Vagina (tissue), 2 donors: ENCODE data around the gene OGT. TPM values are rescaled to one million over a fixed set of nuclear protein-coding genes. Genes with fewer than 3 reads are reported as not detected.

Experiments used
- DNase-seq, 2 donors: peaks; one replicate each; pipeline ENCODE4 v3.0.0-alpha.2; 2017; ENCODE audit errors: extremely low spot score in 2 of 2
- H3K27ac ChIP-seq: fragments of 200-600 bp; sonication (generic); one replicate; pipeline ENCODE4 v1.5.1; 2019
- H3K27me3 ChIP-seq: fragments of 200-600 bp; sonication (generic); one replicate; pipeline ENCODE4 v1.5.1; 2019
- H3K36me3 ChIP-seq, 2 donors: fragments of 200-600 bp; sonication (generic); one replicate each; pipeline ENCODE4 v1.5.1; 2017 to 2019
- H3K4me1 ChIP-seq: fragments of 200-600 bp; sonication (generic); one replicate; pipeline ENCODE4 v1.5.1; 2019
- H3K4me3 ChIP-seq, 2 donors: fragments of 200-600 bp; sonication (generic); 1 replicate in 1 of 2; 2 replicates in 1 of 2; pipeline ENCODE4 v1.5.1; 2016 to 2019
- H3K9me3 ChIP-seq: fragments of 200-600 bp; sonication (generic); one replicate; pipeline ENCODE4 v1.5.1; 2019
- POLR2A ChIP-seq, 2 donors: fragments of 450-650 bp; IDR thresholded peaks; one replicate each; pipeline ENCODE4 v1.6.1; 2017; ENCODE audit warnings: antibody characterized with exemption in 2 of 2, mild to moderate bottlenecking in 2 of 2, moderate library complexity in 2 of 2
- POLR2AphosphoS5 ChIP-seq, 2 donors: sonication (generic); formaldehyde crosslinking; IDR thresholded peaks; one replicate each; pipeline ENCODE4 v1.9.0; 2017; ENCODE audit warnings: antibody characterized with exemption in 2 of 2, mild to moderate bottlenecking in 2 of 2, low read depth in 1 of 2; ENCODE audit not compliant: insufficient read depth in 1 of 2
- intact Hi-C: fragments of 100-400 bp; cut with DNase I; formaldehyde crosslinking; loops from one replicate; pipeline ENCODE4 v1.15.1; 2023
- total RNA-seq: library from RNA; depleted of rRNA; stranded (reverse); fragments of >200 nt; gene quantifications from one replicate; pipeline ENCODE4 v1.2.3, GENCODE V29; 2016
- TF ChIP-seq, protein P1 (sequence below), 3 experiments: fragments of 450-650 bp in 2 of 3; fragments of 200-600 bp in 1 of 3; sonication (generic) in 1 of 3; IDR thresholded peaks; one replicate each; pipeline ENCODE4 v1.5.1; 2017 to 2019; ENCODE audit warnings: antibody characterized with exemption in 3 of 3, mild to moderate bottlenecking in 2 of 3, moderate library complexity in 2 of 3

OGT gene
- total RNA-seq, 1 donor from 2014 or later, result 173 TPM

DNA sequence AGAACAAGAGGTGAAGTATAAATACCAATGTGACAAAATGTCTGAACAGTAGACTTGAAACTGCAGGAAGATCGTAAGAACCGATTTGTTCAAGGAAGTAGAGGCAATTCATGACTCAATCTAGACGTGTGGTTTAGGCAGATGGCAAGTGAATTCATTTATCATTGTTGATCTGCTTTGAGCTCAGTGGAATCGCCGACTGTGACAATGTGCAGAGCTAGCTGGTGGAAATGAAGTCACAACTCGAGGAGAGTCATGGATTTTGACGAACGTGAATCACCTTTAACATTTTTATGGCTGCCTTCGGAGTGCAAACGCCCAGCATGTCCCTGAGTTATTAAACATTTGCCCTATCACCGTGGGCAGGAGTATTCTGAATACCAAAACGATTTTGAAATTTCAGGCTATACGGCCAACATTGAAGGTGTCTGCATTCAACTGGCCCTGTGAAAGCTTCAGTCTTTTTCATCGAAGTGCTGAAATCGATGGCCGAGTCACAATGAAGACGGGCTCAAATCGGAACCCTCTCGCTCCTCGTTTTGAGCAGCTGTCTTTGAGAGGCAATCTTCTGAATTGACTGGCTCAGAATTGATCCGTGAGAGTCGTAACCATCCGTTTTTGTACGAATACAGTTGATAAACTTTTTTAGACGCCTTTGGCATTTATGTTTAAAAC, 689 bp upstream of the OGT start:
- H3K4me1 ChIP-seq, result peaks cover 8% of the 10 kb centered on the region
- H3K9me3 ChIP-seq, result no peaks in the 10 kb centered on the region
- H3K36me3 ChIP-seq, result no peaks in the 10 kb centered on the region
- no peak for TF ChIP-seq POLR2A (IDR thresholded peaks at IDR 0.05)
- TF ChIP-seq, protein P1, sequence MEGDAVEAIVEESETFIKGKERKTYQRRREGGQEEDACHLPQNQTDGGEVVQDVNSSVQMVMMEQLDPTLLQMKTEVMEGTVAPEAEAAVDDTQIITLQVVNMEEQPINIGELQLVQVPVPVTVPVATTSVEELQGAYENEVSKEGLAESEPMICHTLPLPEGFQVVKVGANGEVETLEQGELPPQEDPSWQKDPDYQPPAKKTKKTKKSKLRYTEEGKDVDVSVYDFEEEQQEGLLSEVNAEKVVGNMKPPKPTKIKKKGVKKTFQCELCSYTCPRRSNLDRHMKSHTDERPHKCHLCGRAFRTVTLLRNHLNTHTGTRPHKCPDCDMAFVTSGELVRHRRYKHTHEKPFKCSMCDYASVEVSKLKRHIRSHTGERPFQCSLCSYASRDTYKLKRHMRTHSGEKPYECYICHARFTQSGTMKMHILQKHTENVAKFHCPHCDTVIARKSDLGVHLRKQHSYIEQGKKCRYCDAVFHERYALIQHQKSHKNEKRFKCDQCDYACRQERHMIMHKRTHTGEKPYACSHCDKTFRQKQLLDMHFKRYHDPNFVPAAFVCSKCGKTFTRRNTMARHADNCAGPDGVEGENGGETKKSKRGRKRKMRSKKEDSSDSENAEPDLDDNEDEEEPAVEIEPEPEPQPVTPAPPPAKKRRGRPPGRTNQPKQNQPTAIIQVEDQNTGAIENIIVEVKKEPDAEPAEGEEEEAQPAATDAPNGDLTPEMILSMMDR (IDR thresholded peaks at IDR 0.05), result no peak
- TF ChIP-seq POLR2AphosphoS5 (IDR thresholded peaks at IDR 0.05; ENCODE audit: insufficient read depth in 1 of 2, low read depth in 1 of 2), result no peak
- intact Hi-C loops, result no loop called here
- DNase-seq, result no peak
- H3K4me3 ChIP-seq, result peak overlapping the region; percentile 50 to 68
- peak overlapping the region; percentile 89 for H3K27ac ChIP-seq
- H3K27me3 ChIP-seq, result no peaks in the 10 kb centered on the region

DNA sequence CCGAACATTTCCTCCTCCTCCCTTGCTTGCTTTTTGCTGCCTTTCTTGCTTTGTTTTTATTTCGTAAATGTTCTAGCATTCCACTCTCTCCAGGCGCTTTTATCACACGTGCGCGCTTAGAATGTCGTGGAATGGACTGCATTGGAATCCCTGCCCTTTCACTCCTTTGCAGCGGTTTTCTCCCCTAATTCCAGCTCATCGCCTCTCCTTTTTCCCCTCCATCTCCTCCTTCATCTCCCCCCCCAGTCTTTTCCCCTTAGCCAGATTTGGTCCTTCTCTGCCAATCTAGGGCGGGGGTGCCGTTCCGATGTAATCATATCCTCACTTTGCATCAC, 579 bp downstream of the OGT start:
- intact Hi-C loops, result no loop called here
- H3K27me3 ChIP-seq, result no peaks in the 10 kb centered on the region
- no peaks in the 10 kb centered on the region for H3K36me3 ChIP-seq
- DNase-seq, result no peak
- no peaks in the 10 kb centered on the region for H3K9me3 ChIP-seq
- peak overlapping the region; percentile 50 to 68 for H3K4me3 ChIP-seq
- no peak for TF ChIP-seq POLR2A (IDR thresholded peaks at IDR 0.05)
- TF ChIP-seq, protein P1 (IDR thresholded peaks at IDR 0.05), result no peak
- H3K27ac ChIP-seq, result peak overlapping the region; percentile 89
- H3K4me1 ChIP-seq, result peaks cover 17% of the 10 kb centered on the region

DNA sequence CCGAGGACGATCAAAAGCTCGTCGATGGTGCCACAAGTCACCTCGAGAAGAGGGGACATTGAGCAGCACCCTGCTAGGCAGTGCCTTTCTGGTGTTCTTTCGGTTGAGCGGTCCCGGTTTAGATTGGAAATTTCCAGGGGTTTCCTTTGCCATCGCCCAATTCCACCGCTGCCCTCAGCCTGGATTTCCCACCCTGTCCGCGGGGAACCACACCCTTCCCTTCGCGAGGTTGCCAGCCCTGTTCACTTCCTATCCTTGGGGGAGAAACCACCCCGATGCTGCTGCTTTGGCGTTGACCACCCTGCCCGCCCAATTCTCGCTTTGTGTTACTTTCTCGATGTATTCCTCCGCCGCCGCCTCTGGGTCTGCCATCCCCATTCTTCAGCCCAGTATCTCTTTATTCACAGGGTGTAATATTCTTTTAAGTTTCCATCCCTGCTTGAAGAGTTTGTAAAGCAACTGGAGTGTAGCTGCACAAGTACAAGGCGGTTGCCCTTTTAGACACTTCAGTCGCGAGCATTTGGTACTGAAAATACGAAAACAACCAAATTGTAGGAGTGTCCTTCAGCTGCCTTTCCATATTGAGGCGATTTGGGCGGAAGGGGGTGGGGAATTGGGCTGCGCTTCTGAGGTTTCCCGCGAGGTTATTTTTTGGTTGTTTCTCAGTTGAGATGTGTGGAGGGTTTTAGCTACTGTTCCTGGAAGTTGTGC, 1.1 kb downstream of the OGT start:
- no peaks in the 10 kb centered on the region for H3K36me3 ChIP-seq
- intact Hi-C loops, result no loop called here
- peak in 1 of 2 donors; percentile 27 for TF ChIP-seq POLR2AphosphoS5 (IDR thresholded peaks at IDR 0.05; ENCODE audit: insufficient read depth in 1 of 2, low read depth in 1 of 2)
- TF ChIP-seq, protein P1 (IDR thresholded peaks at IDR 0.05), result no peak
- no peak for DNase-seq
- H3K27ac ChIP-seq, result peak overlapping the region; percentile 89
- H3K4me1 ChIP-seq, result peaks cover 17% of the 10 kb centered on the region
- H3K4me3 ChIP-seq, result peak overlapping the region; percentile 50 to 68
- no peaks in the 10 kb centered on the region for H3K9me3 ChIP-seq
- H3K27me3 ChIP-seq, result no peaks in the 10 kb centered on the region

DNA sequence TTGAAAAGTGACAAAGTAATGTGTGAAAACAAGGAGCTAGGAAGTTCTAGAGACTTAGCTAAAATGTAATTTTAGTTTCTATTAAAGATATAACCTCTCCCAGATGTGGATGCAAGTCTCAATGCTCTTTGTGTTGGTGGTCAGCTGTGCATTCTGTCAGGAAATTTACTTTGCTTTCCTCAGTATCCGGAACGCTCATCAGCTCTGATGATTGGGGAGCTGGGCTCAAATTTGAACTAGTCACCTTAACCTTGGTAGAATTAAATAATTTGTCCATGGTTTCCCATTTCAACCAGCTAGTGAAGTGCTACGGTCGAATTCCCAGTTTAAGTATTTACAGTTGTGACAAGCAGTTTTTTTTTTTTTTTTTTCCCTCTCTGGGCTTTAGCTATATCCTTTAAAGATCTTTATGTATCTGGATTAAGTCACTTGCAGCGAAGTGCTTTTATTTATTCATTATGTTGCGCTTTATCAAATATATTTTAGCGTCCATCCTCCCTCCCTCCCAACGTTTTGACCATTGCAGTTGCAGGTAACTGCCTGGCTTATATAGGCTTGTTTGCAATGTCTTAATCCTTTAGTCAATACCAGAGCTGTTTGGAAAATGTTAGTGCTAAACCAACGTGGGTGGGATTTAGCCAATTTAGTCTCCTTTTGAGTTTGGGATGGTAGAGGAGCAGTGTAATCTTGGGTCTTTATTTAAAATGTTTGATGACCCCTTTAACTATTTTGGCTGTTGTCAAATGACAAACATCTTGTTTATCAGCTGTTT, 2.1 kb downstream of the OGT start:
- Histone ChIP-seq H3K4me1 (peaks cover 26% of the 10 kb centered on the region), H3K9me3 (no peaks in the 10 kb centered on the region), H3K27me3 (no peaks in the 10 kb centered on the region), H3K27ac (peak overlapping the region; percentile 89), H3K36me3 (no peaks in the 10 kb centered on the region), H3K4me3 (peak overlapping the region; percentile 50 to 68)
- no peak for DNase-seq
- intact Hi-C loops, result no loop called here
- TF ChIP-seq, protein P1 (IDR thresholded peaks at IDR 0.05), result no peak
- TF ChIP-seq POLR2A (IDR thresholded peaks at IDR 0.05), result no peak
- TF ChIP-seq POLR2AphosphoS5 (IDR thresholded peaks at IDR 0.05; ENCODE audit: insufficient read depth in 1 of 2, low read depth in 1 of 2), result no peak
